Bronchial epithelial cell (primary cell): ENCODE data around the gene CLSTN2. TPM values are rescaled to one million over a fixed set of nuclear protein-coding genes. Genes with fewer than 3 reads are reported as not detected.

Experiments used
- DNase-seq: peaks from one replicate; pipeline ENCODE4 v3.0.0-alpha.2; 2010; ENCODE audit warnings: low read depth
- FAIRE-seq: peaks from 2 replicates; lab custom pipeline; 2011; peaks lifted over from hg19 to GRCh38; lab: Jason Lieb, UNC
- H3K27me3 ChIP-seq: 2 replicates; pipeline ENCODE4 v1.5.1; 2011; ENCODE audit warnings: low read length; ENCODE audit not compliant: control insufficient read depth, insufficient read depth
- H3K36me3 ChIP-seq: 2 replicates; pipeline ENCODE4 v1.5.1; 2011; ENCODE audit warnings: low read length; ENCODE audit not compliant: control insufficient read depth, insufficient read depth
- H3K4me3 ChIP-seq: 2 replicates; pipeline ENCODE4 v1.5.1; 2011; ENCODE audit warnings: mild to moderate bottlenecking, low read depth, low read length, control low read depth
- total RNA-seq: library from RNA; depleted of rRNA; stranded (reverse); fragments of >200 nt; gene quantifications from 2 replicates; pipeline ENCODE4 v1.2.1, GENCODE V29; 2014
- TF ChIP-seq, protein P1 (sequence below): IDR thresholded peaks from 2 replicates; pipeline ENCODE4 v1.5.1; 2011; ENCODE audit warnings: mild to moderate bottlenecking, moderate library complexity, low read length, control low read depth, inconsistent platforms; ENCODE audit not compliant: insufficient read depth, severe bottlenecking

CLSTN2 gene
- total RNA-seq, 1 donor from 2014 or later, result 0.26 TPM

DNA sequence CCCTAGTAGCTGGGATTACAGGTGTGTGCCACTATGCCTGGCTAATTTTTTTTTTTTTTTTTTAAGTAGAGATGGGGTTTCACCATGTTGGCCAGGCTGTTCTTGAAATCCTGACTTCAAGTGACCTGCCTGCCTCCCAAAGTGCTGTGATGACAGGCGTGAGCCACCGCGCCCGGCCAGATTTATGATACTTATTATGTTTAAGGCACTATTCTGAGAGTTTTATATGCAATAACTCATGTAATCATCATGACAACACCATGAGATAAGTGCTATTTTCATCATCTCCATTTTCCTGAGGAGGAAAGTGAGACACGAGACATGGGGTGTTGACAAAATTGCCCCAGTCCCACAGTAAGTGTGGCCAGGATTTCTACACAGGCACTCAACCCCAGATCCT, 376.4 kb downstream of the CLSTN2 start:
- H3K27me3 ChIP-seq, result no peaks in the 10 kb centered on the region
- no peaks in the 10 kb centered on the region for H3K36me3 ChIP-seq
- TF ChIP-seq, protein P1, sequence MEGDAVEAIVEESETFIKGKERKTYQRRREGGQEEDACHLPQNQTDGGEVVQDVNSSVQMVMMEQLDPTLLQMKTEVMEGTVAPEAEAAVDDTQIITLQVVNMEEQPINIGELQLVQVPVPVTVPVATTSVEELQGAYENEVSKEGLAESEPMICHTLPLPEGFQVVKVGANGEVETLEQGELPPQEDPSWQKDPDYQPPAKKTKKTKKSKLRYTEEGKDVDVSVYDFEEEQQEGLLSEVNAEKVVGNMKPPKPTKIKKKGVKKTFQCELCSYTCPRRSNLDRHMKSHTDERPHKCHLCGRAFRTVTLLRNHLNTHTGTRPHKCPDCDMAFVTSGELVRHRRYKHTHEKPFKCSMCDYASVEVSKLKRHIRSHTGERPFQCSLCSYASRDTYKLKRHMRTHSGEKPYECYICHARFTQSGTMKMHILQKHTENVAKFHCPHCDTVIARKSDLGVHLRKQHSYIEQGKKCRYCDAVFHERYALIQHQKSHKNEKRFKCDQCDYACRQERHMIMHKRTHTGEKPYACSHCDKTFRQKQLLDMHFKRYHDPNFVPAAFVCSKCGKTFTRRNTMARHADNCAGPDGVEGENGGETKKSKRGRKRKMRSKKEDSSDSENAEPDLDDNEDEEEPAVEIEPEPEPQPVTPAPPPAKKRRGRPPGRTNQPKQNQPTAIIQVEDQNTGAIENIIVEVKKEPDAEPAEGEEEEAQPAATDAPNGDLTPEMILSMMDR, result no peak
- no peak overlapping the region for H3K4me3 ChIP-seq
- FAIRE-seq (no peak), DNase-seq (no peak)

DNA sequence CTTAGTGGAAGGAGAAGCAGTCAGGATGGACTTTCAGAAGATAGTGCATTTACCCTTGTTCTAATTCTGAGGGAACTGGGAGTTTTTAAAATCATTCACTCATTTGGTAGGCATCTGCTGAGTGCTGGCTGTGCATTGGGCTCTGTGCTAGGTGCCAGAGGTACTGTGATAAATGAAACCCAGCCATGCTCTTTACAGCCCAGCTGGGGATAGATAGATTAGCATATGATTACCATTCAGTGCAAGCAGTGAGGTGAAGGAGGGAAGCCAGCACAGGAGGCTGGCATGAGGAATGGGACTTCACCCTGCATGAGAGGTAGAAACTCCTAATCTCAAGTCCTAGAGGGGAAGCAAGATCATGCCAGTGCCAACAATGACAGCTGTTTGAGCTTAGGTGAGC, 381.0 kb downstream of the CLSTN2 start:
- DNase-seq, result no peak
- Histone ChIP-seq H3K4me3 (no peak overlapping the region), H3K36me3 (no peaks in the 10 kb centered on the region), H3K27me3 (no peaks in the 10 kb centered on the region)
- TF ChIP-seq, protein P1, result no peak
- no peak for FAIRE-seq

DNA sequence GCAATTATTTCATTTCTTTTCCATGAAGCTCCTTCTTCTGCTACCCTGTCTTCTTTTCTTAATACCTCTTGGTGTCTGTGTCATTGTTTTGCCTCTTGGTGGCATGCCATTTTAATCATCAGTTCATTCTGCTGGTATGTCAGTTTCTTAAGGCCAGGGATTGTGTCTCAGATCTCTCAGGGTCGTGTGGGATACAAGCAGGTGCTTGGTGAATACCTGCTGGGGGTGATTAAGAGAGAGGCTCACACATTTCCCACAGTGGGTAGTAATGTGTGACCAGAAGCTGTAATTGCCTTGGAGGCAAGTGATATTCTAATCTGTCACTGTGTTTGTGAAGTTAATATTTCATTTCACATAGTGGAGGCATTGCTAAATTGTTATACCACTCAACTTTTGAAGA, 381.5 kb downstream of the CLSTN2 start:
- FAIRE-seq (no peak), DNase-seq (no peak)
- no peaks in the 10 kb centered on the region for H3K36me3 ChIP-seq
- TF ChIP-seq, protein P1, result no peak
- H3K4me3 ChIP-seq, result no peak overlapping the region
- H3K27me3 ChIP-seq, result no peaks in the 10 kb centered on the region

- no peaks in the 10 kb centered on the region for H3K36me3 ChIP-seq
- H3K4me3 ChIP-seq, result no peak overlapping the region
- DNase-seq (no peak), FAIRE-seq (no peak)
- TF ChIP-seq, protein P1, result no peak
- H3K27me3 ChIP-seq, result no peaks in the 10 kb centered on the region
Observed at GRCh38 chr3:140316868-140317400, 381.9 kb downstream of the CLSTN2 start.

GRCh38 chr3:140319739-140320138, 384.8 kb downstream of the CLSTN2 start:
- no peaks in the 10 kb centered on the region for H3K36me3 ChIP-seq
- DNase-seq (no peak), FAIRE-seq (no peak)
- TF ChIP-seq, protein P1, result no peak
- H3K27me3 ChIP-seq, result peaks cover 2% of the 10 kb centered on the region
- H3K4me3 ChIP-seq, result no peak overlapping the region

DNA sequence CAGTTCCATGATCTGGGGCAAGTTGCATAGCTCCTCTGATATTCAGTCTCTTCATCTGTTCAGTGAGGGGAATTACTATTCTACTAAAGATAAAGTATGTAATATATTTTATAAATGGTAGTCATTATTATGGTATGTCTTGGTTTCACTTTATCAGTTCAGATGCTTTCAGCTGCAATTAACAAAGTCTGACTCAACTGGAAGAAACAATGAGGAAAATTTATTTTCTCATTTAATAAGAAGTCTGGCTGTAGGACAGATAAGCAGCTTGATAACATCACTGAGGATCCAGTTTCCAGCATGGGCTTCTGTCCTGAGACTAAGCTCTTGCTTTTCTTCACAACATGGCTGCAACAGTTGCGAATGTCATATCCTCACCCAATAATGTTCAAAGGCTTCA, 388.6 kb downstream of the CLSTN2 start:
- TF ChIP-seq, protein P1, result no peak
- no peaks in the 10 kb centered on the region for H3K36me3 ChIP-seq
- no peak overlapping the region for H3K4me3 ChIP-seq
- FAIRE-seq, result no peak
- H3K27me3 ChIP-seq, result peaks cover 2% of the 10 kb centered on the region
- DNase-seq, result no peak
